Chondrocyte (in vitro differentiated cells): Measurements from ENCODE around the gene TMEM163. TPM values are rescaled to one million over a fixed set of nuclear protein-coding genes. Genes with fewer than 3 reads are reported as not detected.

ENCODE experiments used
- DNase-seq: peaks from one replicate; pipeline ENCODE4 v3.0.0; 2021; ENCODE audit warnings: mixed read lengths, low spot score
- H3K27ac Mint-ChIP-seq: one replicate; pipeline ENCODE4 v1.8.0; 2021; ENCODE audit warnings: mild to moderate bottlenecking, moderate library complexity, mixed read lengths; ENCODE audit not compliant: unreplicated experiment
- H3K27me3 Mint-ChIP-seq: 2 replicates; pipeline ENCODE4 v1.8.0; 2021; ENCODE audit warnings: low read depth, mixed read lengths
- H3K36me3 Mint-ChIP-seq: 2 replicates; pipeline ENCODE4 v1.8.0; 2021; ENCODE audit warnings: low read depth, mixed read lengths
- H3K4me1 Mint-ChIP-seq: 2 replicates; pipeline ENCODE4 v1.8.0; 2021; ENCODE audit warnings: low read depth, mild to moderate bottlenecking, mixed read lengths
- H3K4me3 Mint-ChIP-seq: one replicate; pipeline ENCODE4 v1.8.0; 2021; ENCODE audit warnings: mild to moderate bottlenecking, moderate library complexity, mixed read lengths; ENCODE audit not compliant: unreplicated experiment
- H3K9me3 Mint-ChIP-seq: 2 replicates; pipeline ENCODE4 v1.8.0; 2021; ENCODE audit warnings: low read depth, mixed read lengths
- CTCF ChIP-seq: fragments of 200-600 bp; sonication (generic); IDR thresholded peaks from 2 replicates; pipeline ENCODE4 v1.5.0; 2021; ENCODE audit warnings: antibody characterized with exemption, mild to moderate bottlenecking, moderate library complexity
- total RNA-seq: library from RNA; stranded (reverse); gene quantifications from 3 replicates; pipeline ENCODE4 v1.2.1, GENCODE V29; 2021

Gene TMEM163
- total RNA-seq, 1 donor from 2014 or later = 0.07 TPM

DNA sequence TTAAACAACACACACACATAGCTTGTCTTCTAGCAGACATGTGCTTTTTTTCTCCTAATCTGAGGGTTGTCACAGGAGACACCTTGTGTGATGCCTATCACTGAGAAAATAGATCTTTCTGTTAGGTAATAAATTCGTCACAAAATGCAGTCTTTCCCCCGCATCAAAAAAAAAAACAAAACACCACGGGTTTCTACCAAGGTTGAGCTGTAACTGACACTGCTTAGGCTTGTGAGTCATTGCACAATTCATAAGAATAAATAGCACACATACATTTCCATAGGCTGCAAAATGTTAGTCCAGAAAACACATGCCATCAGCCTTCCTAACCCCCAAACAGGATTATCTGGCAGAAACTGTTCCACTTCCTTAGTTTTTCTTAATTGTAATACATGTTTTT, 6.5 kb downstream of the TMEM163 start:
- no peak for DNase-seq
- Mint-ChIP-seq H3K27ac (no peak overlapping the region), H3K36me3 (peaks cover 2% of the 10 kb centered on the region), H3K4me1 (peaks cover 2% of the 10 kb centered on the region), H3K4me3 (no peak overlapping the region), H3K9me3 (no peaks in the 10 kb centered on the region), H3K27me3 (peaks cover 75% of the 10 kb centered on the region)
- no peak for TF ChIP-seq CTCF

DNA sequence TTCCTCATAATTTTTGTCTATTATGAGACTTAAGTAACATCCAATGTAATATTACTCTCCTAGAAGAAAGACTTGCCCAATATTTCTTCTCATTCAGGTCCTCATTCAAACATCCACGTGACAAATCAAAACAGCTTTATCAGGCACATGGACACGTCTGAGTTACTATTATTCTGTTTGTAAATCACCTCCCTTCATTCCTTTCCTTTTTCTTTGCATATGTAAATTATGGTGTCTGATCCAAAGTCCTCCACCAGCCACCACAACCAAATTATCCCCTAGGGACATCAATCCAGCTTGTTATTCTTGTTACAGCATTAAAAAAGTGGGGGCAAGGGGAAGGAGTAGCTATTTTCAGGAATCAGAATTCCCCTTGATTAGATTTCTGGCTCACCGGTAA, 7.1 kb downstream of the TMEM163 start:
- H3K4me1 Mint-ChIP-seq = peaks cover 5% of the 10 kb centered on the region
- no peaks in the 10 kb centered on the region for H3K9me3 Mint-ChIP-seq
- no peak for DNase-seq
- H3K27ac Mint-ChIP-seq = no peak overlapping the region
- H3K36me3 Mint-ChIP-seq = peaks cover 2% of the 10 kb centered on the region
- H3K27me3 Mint-ChIP-seq = peaks cover 72% of the 10 kb centered on the region
- no peak overlapping the region for H3K4me3 Mint-ChIP-seq
- no peak for TF ChIP-seq CTCF

- peaks cover 2% of the 10 kb centered on the region for H3K36me3 Mint-ChIP-seq
- no peaks in the 10 kb centered on the region for H3K9me3 Mint-ChIP-seq
- no peak for TF ChIP-seq CTCF
- no peak overlapping the region for H3K27ac Mint-ChIP-seq
- H3K4me3 Mint-ChIP-seq = no peak overlapping the region
- no peak for DNase-seq
- peaks cover 8% of the 10 kb centered on the region for H3K4me1 Mint-ChIP-seq
- H3K27me3 Mint-ChIP-seq = peaks cover 65% of the 10 kb centered on the region
Measured at GRCh38 chr2:134707330-134707676, 11.5 kb downstream of the TMEM163 start.

- H3K4me1 Mint-ChIP-seq = peaks cover 8% of the 10 kb centered on the region
- H3K27me3 Mint-ChIP-seq = peaks cover 64% of the 10 kb centered on the region
Measured at GRCh38 chr2:134706587-134707329, 12.0 kb downstream of the TMEM163 start.

More at GRCh38 chr2:134706587-134707329, 12.0 kb downstream of the TMEM163 start:
- Mint-ChIP-seq H3K4me3 (peak overlapping the region; percentile 6), H3K9me3 (no peaks in the 10 kb centered on the region), H3K27ac (no peak overlapping the region), H3K36me3 (peaks cover 2% of the 10 kb centered on the region)
- DNase-seq = no peak
- no peak for TF ChIP-seq CTCF
